ENCODE measurements around the gene SYT7. TPM values are rescaled to one million over a fixed set of nuclear protein-coding genes. Genes with fewer than 3 reads are reported as not detected.

The SYT7 gene
- total and polyA plus RNA-seq, 2 of the 4 experiments (the other 2 are of a cell fraction): under 0.01 to 0.19 TPM

- H4K5ac ChIP-seq (ENCODE audit: low read depth, low read length): no peak overlapping the region
- no peak overlapping the region for H3K4me3 ChIP-seq (ENCODE audit: insufficient read depth, low read depth, low read length)
- BruUV-seq (replicated peaks): no TSS peak
- dilution Hi-C loops (cut with HindIII; ENCODE audit: low sequenced_read_pairs, unreplicated experiment) (no loop called here), intact Hi-C loops (cut with micrococcal nuclease) (no loop called here), in situ Hi-C loops (cut with MboI; ENCODE audit: low sequenced_read_pairs) (no loop called here)
- no peaks in the 10 kb centered on the region for H3K79me1 ChIP-seq (ENCODE audit: low read depth in 1 of 2, low read length in 2 of 2)
- no peak overlapping the region for H3K23ac ChIP-seq (ENCODE audit: low read depth, low read length)
- H4K20me1 ChIP-seq (ENCODE audit: insufficient read depth, low read length): no peaks in the 10 kb centered on the region
- no peaks in the 10 kb centered on the region; the same call in 1 of the 2 replicates for H3K9me1 ChIP-seq (ENCODE audit: insufficient read depth, low read length)
- H2AK9ac ChIP-seq (replicated peaks; ENCODE audit: low read depth, low read length, poor library complexity): no peak overlapping the region
- no peak overlapping the region for H3K14ac ChIP-seq (replicated peaks; ENCODE audit: low read depth, low read length)
- H3K27me3 ChIP-seq (ENCODE audit: control insufficient read depth, insufficient read depth, low read length): peaks cover 45% of the 10 kb centered on the region
- no peak overlapping the region for H2BK15ac ChIP-seq (ENCODE audit: low read depth, low read length)
- H2BK20ac ChIP-seq (ENCODE audit: low read depth, low read length): no peak overlapping the region; the same call in 1 of the 2 replicates
- ATAC-seq (ENCODE audit: low read depth) (no peak), DNase-seq (no peak)
- no peak overlapping the region for H3K4ac ChIP-seq (ENCODE audit: low read depth, low read length)
- no peak overlapping the region for H3K9ac ChIP-seq (ENCODE audit: low read depth, low read length)
- TF ChIP-seq RCOR1 (IDR thresholded peaks at IDR 0.05; ENCODE audit: insufficient replicate concordance, low read length) (no peak), USF2 (IDR thresholded peaks at IDR 0.05; ENCODE audit: low read depth, low read length) (no peak), CHD1 (IDR thresholded peaks at IDR 0.05; ENCODE audit: low read depth, low read length) (no peak), BHLHE40 (IDR thresholded peaks at IDR 0.05; ENCODE audit: low read depth, low read length) (no peak), MAZ (IDR thresholded peaks at IDR 0.05; ENCODE audit: borderline replicate concordance, low read depth, low read length) (no peak)
- TF ChIP-seq, protein P1, sequence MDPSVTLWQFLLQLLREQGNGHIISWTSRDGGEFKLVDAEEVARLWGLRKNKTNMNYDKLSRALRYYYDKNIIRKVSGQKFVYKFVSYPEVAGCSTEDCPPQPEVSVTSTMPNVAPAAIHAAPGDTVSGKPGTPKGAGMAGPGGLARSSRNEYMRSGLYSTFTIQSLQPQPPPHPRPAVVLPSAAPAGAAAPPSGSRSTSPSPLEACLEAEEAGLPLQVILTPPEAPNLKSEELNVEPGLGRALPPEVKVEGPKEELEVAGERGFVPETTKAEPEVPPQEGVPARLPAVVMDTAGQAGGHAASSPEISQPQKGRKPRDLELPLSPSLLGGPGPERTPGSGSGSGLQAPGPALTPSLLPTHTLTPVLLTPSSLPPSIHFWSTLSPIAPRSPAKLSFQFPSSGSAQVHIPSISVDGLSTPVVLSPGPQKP (IDR thresholded peaks at IDR 0.05; ENCODE audit: borderline replicate concordance, low read depth, low read length): no peak
- H4K91ac ChIP-seq (ENCODE audit: insufficient read depth, low read depth, low read length): no peak overlapping the region
- no peak overlapping the region for H2BK5ac ChIP-seq (ENCODE audit: low read depth, low read length, poor library complexity, severe bottlenecking)
- no peak overlapping the region for H3K18ac ChIP-seq (ENCODE audit: low read depth, low read length)
- peaks cover 3% of the 10 kb centered on the region; the same call in 1 of the 2 replicates for H3K4me1 ChIP-seq (ENCODE audit: control insufficient read depth, insufficient read depth, low read length)
- H3K36me3 ChIP-seq (ENCODE audit: control insufficient read depth, insufficient read depth, low read length): no peaks in the 10 kb centered on the region
- H2BK120ac ChIP-seq (ENCODE audit: low read depth, low read length): no peak overlapping the region
- no peak overlapping the region for H3K4me2 ChIP-seq (ENCODE audit: low read depth, low read length)
- no peak overlapping the region for H4K8ac ChIP-seq (ENCODE audit: low read depth in 2 of 2, low read length in 2 of 2)
- H2AK5ac ChIP-seq (ENCODE audit: low read depth, low read length): no peak overlapping the region
- no peak overlapping the region for H3K27ac ChIP-seq (ENCODE audit: insufficient read depth, low read length)
- no peak overlapping the region for H3K56ac ChIP-seq (ENCODE audit: extremely low read depth, insufficient read depth, low read length)
- POLR2A ChIA-PET (ENCODE audit: unreplicated experiment): no interaction called here
- no peak overlapping the region for H2AFZ ChIP-seq (replicated peaks; ENCODE audit: low read length, poor library complexity)
- 86% methylated on average over 1 of the region's 7 CpGs; no CpG with 5 or more reads in 1 of the 2 experiments for WGBS, 2 experiments (ENCODE audit: extremely low coverage in 2 of 2, insufficient read length in 1 of 2)
- CTCF ChIA-PET: no interaction called here
- H3K9me3 ChIP-seq (ENCODE audit: control insufficient read depth, insufficient read depth, low read length): no peaks in the 10 kb centered on the region
Observed at GRCh38 chr11:61596990-61597389, 16.1 kb upstream of the SYT7 start.

All from IMR-90 (cell line).